HG02623 (cell line): Measurements from ENCODE around the gene MAPKAPK2.
"Not testable (repeated sequence)": the region's sequence is repeated elsewhere in the genome, so short reads cannot be mapped to it uniquely, and the experiment has no call there.

ENCODE experiments used
- ATAC-seq: cut with Tn5 transposase; IDR thresholded peaks from one replicate; pipeline ENCODE4 v1.9.1; 2021; ENCODE audit warnings: moderate library complexity; ENCODE audit not compliant: unreplicated experiment

Gene MAPKAPK2

DNA sequence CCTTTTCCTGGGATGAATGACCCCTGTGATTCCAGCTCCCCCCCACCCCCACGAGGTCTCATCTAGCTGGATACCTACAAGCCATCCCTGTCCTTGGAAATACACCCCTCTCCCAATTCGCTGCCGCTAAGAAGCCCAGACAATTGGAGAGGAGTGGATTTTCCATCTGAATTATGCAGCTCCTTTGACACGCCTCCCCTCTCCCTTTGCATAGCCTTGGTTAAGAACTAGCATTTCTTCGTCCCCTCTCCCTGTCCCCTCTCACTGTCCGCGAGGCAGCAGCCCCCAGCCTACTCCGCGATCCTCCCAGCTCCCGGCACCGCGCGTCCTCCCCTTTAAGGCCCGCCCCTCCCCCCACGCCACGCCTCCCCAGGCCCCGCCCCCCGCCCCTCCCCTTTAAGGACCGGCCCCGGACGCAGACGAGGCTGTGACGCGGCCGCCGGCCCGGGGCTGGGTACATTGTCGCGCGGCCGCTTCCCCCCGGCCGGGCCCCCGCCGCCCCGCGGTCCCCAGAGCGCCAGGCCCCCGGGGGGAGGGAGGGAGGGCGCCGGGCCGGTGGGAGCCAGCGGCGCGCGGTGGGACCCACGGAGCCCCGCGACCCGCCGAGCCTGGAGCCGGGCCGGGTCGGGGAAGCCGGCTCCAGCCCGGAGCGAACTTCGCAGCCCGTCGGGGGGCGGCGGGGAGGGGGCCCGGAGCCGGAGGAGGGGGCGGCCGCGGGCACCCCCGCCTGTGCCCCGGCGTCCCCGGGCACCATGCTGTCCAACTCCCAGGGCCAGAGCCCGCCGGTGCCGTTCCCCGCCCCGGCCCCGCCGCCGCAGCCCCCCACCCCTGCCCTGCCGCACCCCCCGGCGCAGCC is at the start of gene MAPKAPK2:
TSS of gene MAPKAPK2 (plus strand) at position 428 of the 856 bp plus-strand sequence. CDS start at position 753, 325 bp downstream.
- no peak for ATAC-seq

DNA sequence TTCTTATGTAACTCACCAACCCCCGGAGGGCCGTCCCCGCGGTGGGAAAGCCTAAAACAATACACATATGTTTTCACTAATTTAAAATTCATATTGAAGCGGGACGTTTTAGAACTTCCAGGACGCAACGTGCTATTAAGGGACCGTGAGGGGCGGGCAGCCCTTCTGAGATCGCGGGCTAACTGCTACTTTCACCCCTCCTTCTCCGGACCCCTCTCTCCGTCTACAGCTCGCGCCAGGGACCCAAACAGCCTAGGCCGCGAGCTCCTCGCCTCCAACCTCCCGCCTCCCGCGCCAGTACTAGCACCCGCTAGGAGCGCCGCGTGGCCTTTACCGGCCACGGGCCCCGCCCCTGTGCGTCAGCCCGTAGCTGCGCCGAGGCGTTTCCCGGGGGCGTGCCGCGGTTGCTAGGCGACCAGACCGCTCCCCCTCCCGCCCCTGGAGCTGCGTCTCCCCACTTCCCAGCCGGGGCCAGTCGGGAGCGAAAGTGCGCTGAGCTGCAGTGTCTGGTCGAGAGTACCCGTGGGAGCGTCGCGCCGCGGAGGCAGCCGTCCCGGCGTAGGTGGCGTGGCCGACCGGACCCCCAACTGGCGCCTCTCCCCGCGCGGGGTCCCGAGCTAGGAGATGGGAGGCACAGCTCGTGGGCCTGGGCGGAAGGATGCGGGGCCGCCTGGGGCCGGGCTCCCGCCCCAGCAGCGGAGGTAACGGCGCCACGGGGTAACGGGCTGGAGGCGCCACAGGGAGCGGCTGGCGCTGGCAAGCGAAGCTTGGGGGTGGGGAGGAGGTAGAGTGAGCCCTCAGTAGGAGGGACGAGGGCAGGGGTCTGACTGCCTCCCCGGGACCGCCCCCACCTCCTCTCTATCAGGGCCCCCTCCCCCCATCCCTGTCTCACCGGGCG is 49.4 kb upstream of the MAPKAPK2 start, which contains the start of gene DYRK3:
TSS of gene DYRK3 (plus strand) at position 457 of the 898 bp plus-strand sequence. CDS start at position 625, 168 bp downstream.
- ATAC-seq: peak; percentile 88

- no peak for ATAC-seq
Measured at GRCh38 chr1:206635978-206636345, 48.7 kb upstream of the MAPKAPK2 start.

DNA sequence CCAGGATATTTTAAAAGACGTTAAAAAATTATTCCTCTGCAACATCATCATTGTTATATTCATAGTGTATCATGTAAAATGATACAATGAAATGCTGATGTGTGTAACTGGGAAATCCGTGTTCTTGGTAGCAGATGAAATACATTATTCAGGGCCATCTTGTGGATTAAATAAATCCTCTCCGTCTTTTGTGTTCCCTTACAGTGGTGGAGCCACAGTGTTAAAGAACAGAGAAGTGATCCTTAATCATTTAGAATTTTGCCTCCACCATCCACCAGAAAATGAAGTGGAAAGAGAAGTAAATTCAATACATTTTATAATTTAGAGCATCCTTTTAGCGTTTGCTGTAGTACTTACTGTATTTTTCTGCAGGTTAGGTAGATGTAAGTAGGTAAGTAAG is 48.0 kb upstream of the MAPKAPK2 start:
- no peak for ATAC-seq

DNA sequence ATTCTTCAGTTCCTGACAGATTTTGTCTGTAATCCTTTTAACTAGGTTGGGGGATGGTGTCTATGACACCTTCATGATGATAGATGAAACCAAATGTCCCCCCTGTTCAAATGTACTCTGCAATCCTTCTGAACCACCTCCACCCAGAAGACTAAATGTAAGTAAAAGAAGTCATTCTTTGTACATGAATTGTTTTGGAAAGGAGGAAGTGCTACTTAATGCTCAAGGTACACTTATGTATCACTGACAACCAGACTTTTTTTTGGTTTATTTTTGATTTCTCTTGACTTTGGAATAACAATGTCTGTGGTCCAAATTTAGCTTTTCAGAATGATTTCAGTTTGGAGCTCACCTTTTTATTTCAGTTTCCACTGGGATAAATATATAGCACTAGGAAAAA is 47.1 kb upstream of the MAPKAPK2 start:
- no peak for ATAC-seq

DNA sequence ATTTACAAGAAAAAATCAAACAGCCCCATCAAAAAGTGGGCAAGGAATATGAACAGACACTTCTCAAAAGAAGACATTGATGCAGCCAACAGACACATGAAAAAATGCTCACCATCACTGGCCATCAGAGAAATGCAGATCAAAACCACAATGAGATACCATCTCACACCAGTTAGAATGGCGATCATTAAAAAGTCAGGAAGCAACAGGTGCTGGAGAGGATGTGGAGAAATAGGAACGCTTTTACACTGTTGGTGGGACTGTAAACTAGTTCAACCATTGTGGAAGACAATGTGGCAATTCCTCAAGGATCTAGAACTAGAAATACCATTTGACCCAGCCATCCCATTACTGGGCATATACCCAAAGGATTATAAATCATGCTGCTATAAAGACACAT is 42.6 kb upstream of the MAPKAPK2 start:
- not testable (repeated sequence) for ATAC-seq

GRCh38 chr1:206643118-206643698 is 41.5 kb upstream of the MAPKAPK2 start:
- ATAC-seq: no peak

DNA sequence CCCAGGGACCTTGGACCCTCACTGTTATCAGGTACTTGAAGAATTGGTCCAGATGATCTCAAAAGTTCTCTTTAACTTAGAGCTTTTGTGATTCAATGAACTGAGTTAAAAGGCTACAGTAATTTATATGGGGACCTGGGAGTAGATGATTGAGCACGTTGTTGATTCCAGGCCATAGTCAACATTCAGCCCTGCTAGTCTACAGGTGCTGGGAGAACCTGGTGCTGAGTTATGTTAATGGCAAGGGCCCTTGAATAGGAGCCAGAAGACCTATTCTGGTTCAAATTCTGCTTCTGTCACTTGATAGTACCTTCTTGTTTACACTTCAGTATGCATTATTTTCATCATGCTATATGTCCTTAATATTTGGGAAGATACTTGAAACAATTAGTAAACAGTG is 38.2 kb upstream of the MAPKAPK2 start:
- ATAC-seq: no peak

GRCh38 chr1:206647224-206647623 is 37.5 kb upstream of the MAPKAPK2 start:
- ATAC-seq: no peak

- no peak for ATAC-seq
Measured at GRCh38 chr1:206649261-206649921, 35.3 kb upstream of the MAPKAPK2 start.

GRCh38 chr1:206651014-206651413 is 33.7 kb upstream of the MAPKAPK2 start:
- no peak for ATAC-seq

- ATAC-seq: no peak
Measured at GRCh38 chr1:206651958-206652890, 32.5 kb upstream of the MAPKAPK2 start.

DNA sequence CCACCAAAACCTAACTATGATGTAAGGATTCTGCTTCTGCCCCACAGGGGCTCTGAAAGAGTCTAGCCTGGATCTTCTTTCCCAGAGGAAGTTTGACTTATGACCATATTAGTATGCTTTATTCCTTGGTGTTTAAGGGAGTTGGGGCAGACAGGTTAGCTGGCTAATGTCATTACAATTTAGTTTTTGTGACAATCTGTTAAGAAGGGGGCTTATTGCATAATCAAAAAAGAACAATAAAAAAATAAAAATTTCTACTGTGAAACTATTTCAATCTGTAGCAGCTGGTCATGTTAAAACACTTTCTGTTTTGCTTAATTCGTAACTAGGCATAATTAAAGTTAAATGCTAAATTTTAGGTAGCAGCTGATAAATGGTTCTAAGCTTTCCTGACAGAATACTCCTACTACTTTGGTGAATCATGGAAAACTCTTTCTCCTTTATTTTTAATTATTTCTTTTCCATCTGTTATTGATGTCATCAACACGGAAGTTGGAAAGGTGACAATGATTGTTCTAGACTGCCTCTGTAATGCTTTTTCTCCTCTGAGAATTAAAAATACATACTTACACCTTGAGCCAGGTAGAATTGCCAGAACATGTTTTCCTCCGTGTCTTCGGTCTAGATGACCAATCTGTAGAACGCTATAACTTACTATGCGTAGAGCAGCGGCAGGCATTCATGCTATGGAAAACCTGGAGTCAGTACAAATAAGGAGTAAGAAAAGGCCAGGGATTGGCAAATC is 30.8 kb upstream of the MAPKAPK2 start:
- no peak for ATAC-seq

DNA sequence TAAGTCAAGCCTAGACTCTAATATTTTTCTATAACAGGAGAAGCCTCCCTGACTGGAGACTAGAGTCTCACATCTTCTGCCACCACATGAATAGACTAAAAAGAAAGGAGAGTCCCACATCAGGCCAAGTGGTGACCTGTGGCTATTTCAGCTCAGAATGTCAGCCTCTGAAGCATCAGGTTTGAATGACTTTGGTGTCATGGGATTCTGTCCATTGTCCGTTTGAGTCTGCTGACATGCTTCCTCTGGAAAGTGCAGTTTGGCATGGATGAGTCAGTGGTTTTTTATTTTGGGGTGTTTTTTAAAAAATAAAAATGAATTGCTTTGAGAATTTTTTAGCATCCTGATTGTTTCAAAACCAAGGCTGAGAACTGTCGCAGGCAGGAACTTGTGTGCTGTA is 29.9 kb upstream of the MAPKAPK2 start:
- ATAC-seq: no peak

- no peak for ATAC-seq
Measured at GRCh38 chr1:206655471-206655882, 29.2 kb upstream of the MAPKAPK2 start.

DNA sequence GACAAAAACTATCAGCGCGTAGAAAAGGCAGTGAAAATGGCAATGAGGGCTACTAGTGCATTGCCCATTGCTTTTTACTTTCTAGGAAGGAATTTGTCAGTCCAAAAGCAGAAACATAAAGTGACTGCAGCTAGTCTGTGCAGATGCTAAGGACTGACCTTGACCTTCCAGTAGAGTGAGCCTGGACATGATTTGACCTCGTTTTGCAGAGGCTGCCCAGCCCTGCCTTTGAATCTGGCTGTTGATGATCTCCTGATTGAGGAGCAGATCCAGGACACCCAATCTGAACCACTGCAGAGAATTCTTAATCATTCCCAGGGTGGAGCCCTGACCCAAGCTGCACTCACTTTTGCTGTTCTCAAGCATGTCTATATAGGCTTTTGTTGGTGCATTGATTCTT is 27.8 kb upstream of the MAPKAPK2 start:
- no peak for ATAC-seq

DNA sequence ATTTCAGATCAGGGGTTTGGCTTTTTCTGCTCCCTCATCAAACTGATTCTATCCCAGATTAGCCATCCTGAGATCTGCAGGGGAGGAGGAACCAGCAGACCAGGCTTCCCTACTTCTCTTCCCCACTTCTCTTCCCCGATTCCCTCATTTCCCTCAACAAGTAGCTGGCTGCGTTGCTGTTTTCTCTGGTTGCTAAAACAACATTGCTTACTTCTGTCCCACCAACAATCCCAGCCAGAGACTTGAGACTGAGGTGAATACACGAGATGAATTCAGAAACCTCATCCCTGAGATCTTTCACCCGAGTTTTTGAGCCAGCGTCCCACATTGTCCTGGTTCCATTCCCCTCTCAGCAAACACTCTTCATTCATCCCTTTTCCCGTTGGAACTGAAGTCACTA is 27.0 kb upstream of the MAPKAPK2 start:
- no peak for ATAC-seq

GRCh38 chr1:206658264-206658980 is 26.3 kb upstream of the MAPKAPK2 start:
- ATAC-seq: no peak

DNA sequence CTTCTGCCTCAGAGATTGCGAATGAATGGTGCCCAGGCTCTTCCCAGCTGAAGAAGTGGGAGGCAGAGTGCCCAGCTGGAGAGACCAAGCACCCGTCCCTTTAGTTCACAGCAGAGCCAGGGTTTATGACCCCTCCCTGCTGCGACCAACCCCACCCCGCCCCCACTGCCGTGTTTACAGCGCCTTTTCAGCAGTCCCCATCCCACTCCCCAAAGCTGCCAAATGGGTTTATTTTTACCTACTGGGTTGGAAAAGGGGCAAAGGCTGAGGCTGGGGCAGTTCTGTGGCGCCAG is 25.8 kb upstream of the MAPKAPK2 start:
- no peak for ATAC-seq
